Ascending aorta (tissue), 2 donors: ENCODE measurements around the gene RNF183. TPM values are rescaled to one million over a fixed set of nuclear protein-coding genes. Genes with fewer than 3 reads are reported as not detected.

Experiments
- DNase-seq, 2 donors: peaks; one replicate each; pipeline ENCODE4 v3.0.0-alpha.2; 2019; ENCODE audit warnings: low spot score in 2 of 2
- H3K27ac ChIP-seq, 2 donors: fragments of 200-600 bp; sonication (generic); one replicate each; pipeline ENCODE4 v1.5.1; 2016 to 2017; ENCODE audit warnings: mild to moderate bottlenecking in 1 of 2
- H3K27me3 ChIP-seq: fragments of 200-600 bp; sonication (generic); one replicate; pipeline ENCODE4 v1.5.1; 2017
- H3K36me3 ChIP-seq, 2 donors: fragments of 200-600 bp; sonication (generic); one replicate each; pipeline ENCODE4 v1.5.1; 2016
- H3K4me1 ChIP-seq, 2 donors: fragments of 200-600 bp; sonication (generic); one replicate each; pipeline ENCODE4 v1.5.1; 2016 to 2017; ENCODE audit warnings: mild to moderate bottlenecking in 1 of 2
- H3K4me3 ChIP-seq, 2 donors: fragments of 200-600 bp; sonication (generic); one replicate each; pipeline ENCODE4 v1.5.1; 2016 to 2017; ENCODE audit warnings: mild to moderate bottlenecking in 1 of 2
- H3K9me3 ChIP-seq, 2 donors: fragments of 200-600 bp; sonication (generic); one replicate each; pipeline ENCODE4 v1.5.1; 2016
- intact Hi-C: fragments of 100-400 bp; cut with DNase I; formaldehyde crosslinking; loops from one replicate; pipeline ENCODE4 v1.15.1; 2023
- total RNA-seq: library from RNA; depleted of rRNA; stranded (reverse); fragments of >200 nt; gene quantifications from one replicate; pipeline ENCODE4 v1.1.0, GENCODE V29; 2016
- TF ChIP-seq, protein P1 (sequence below), 3 experiments: fragments of 200-600 bp in 2 of 3; fragments of 450-650 bp in 1 of 3; sonication (generic) in 2 of 3; IDR thresholded peaks; one replicate each; pipeline ENCODE4 v1.5.1; 2016 to 2019; ENCODE audit warnings: antibody characterized with exemption in 3 of 3, mild to moderate bottlenecking in 1 of 3, moderate library complexity in 1 of 3

RNF183 gene
- total RNA-seq, 1 donor from 2014 or later = not detected

DNA sequence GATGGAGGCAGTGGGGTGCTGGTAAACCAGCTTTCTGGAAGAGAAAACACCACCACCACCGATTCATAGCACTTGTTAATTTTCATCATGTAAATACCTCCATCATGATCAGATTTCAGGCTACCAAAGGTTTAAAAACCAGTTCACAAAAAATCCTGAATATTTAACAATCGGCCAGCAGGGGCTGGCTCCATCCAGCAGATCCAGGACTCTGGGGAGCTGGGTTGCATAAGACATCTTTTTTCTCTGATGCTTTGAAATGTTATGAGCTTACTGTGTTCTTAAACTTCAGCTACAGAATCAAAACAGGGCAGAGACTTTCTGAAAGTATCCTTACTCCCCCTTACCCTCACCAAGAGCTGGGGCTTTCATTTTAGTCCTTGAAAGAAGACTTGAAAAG lies 14.6 kb upstream of the RNF183 start:
- intact Hi-C loops = no loop called here
- H3K27ac ChIP-seq = no peak overlapping the region
- no peaks in the 10 kb centered on the region for H3K36me3 ChIP-seq
- H3K27me3 ChIP-seq = no peaks in the 10 kb centered on the region
- H3K4me3 ChIP-seq = no peak overlapping the region
- peaks cover 0 to 14% of the 10 kb centered on the region in 2 donors for H3K4me1 ChIP-seq
- no peaks in the 10 kb centered on the region for H3K9me3 ChIP-seq
- DNase-seq = no peak
- TF ChIP-seq, protein P1, sequence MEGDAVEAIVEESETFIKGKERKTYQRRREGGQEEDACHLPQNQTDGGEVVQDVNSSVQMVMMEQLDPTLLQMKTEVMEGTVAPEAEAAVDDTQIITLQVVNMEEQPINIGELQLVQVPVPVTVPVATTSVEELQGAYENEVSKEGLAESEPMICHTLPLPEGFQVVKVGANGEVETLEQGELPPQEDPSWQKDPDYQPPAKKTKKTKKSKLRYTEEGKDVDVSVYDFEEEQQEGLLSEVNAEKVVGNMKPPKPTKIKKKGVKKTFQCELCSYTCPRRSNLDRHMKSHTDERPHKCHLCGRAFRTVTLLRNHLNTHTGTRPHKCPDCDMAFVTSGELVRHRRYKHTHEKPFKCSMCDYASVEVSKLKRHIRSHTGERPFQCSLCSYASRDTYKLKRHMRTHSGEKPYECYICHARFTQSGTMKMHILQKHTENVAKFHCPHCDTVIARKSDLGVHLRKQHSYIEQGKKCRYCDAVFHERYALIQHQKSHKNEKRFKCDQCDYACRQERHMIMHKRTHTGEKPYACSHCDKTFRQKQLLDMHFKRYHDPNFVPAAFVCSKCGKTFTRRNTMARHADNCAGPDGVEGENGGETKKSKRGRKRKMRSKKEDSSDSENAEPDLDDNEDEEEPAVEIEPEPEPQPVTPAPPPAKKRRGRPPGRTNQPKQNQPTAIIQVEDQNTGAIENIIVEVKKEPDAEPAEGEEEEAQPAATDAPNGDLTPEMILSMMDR (IDR thresholded peaks at IDR 0.05) = peak in 1 of 3 experiments; percentile 13

DNA sequence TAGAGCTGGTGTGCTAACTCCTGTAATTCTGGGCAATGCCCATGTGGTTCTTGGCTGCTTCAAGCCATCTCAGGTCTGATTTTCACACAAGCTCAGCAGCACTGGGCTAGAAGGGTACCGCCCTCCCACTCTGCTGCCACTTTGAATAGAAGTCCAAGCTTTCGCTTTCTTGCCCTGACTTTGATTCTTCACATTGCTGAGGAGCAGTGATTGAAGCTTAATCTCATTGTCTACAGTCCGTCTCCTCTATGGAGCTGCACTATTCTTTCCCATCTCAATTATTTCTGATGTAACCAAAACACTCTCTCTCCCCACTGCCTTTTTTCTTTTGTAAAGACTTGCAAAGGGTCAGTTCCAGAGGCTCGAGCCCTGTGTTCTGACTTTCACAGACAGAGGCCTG lies 12.9 kb upstream of the RNF183 start:
- peaks cover 0 to 14% of the 10 kb centered on the region in 2 donors for H3K4me1 ChIP-seq
- no peak for DNase-seq
- no peaks in the 10 kb centered on the region for H3K36me3 ChIP-seq
- peak overlapping the region; percentile 57 to 58 for H3K27ac ChIP-seq
- peak overlapping the region in 1 of 2 donors; percentile 23 for H3K4me3 ChIP-seq
- H3K9me3 ChIP-seq = no peaks in the 10 kb centered on the region
- intact Hi-C loops = no loop called here
- no peaks in the 10 kb centered on the region for H3K27me3 ChIP-seq
- TF ChIP-seq, protein P1 (IDR thresholded peaks at IDR 0.05) = no peak

GRCh38 chr9:113315231-113315630 lies 12.1 kb upstream of the RNF183 start:
- H3K27me3 ChIP-seq = no peaks in the 10 kb centered on the region
- peak overlapping the region; percentile 57 to 58 for H3K27ac ChIP-seq
- TF ChIP-seq, protein P1 (IDR thresholded peaks at IDR 0.05) = no peak
- intact Hi-C loops = no loop called here
- H3K36me3 ChIP-seq = no peaks in the 10 kb centered on the region
- no peaks in the 10 kb centered on the region for H3K9me3 ChIP-seq
- H3K4me3 ChIP-seq = no peak overlapping the region
- peaks cover 0 to 14% of the 10 kb centered on the region in 2 donors for H3K4me1 ChIP-seq
- no peak for DNase-seq

- Histone ChIP-seq H3K4me3 (no peak overlapping the region), H3K27ac (no peak overlapping the region), H3K36me3 (no peaks in the 10 kb centered on the region), H3K4me1 (peaks cover 0 to 14% of the 10 kb centered on the region in 2 donors), H3K9me3 (no peaks in the 10 kb centered on the region), H3K27me3 (no peaks in the 10 kb centered on the region)
- no peak for DNase-seq
- intact Hi-C loops = no loop called here
- TF ChIP-seq, protein P1 (IDR thresholded peaks at IDR 0.05) = no peak
Measured at GRCh38 chr9:113313261-113313660, 10.1 kb upstream of the RNF183 start.

DNA sequence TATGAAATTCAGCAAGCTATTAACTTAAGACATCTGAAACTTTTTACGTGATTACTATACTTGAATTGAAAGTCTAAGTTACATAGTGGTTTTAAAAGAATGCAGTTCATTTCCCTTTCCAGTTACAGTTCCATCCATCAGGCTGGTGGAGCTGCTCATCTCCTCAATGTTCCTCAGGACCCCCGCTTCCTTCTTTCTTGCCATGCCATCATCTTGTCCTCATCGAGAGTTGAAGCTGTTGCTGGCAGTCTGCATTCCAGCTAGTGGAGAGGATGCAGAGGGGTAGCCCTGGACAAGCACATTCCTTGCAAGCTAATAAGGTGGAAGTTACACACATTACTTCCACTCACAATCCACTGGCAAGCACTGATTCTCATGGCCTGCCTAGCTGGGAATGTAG lies 8.8 kb upstream of the RNF183 start:
- intact Hi-C loops = no loop called here
- no peaks in the 10 kb centered on the region for H3K9me3 ChIP-seq
- H3K4me1 ChIP-seq = peaks cover 0 to 5% of the 10 kb centered on the region in 2 donors
- H3K4me3 ChIP-seq = no peak overlapping the region
- H3K27ac ChIP-seq = no peak overlapping the region
- TF ChIP-seq, protein P1 (IDR thresholded peaks at IDR 0.05) = no peak
- no peak for DNase-seq
- no peaks in the 10 kb centered on the region for H3K27me3 ChIP-seq
- no peaks in the 10 kb centered on the region for H3K36me3 ChIP-seq

DNA sequence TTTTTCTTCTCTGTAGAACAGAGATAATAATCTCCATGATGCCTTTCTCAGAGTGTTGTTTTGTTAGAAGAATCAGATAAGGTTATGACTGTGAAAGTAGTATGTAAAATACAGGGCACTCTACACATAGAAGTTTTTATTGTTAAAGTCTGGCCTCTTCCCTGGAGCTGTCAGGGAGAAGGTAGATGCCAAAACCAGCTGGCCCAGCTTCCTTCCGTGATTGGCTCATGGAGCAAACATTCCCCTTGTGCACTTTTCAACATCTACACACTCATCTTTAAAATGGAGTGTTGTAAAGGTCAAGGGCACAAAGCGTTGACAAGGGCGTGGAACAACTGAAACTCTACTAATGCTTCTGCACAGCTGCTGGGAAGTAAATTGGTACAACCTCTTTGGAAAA lies 7.4 kb upstream of the RNF183 start:
- H3K27ac ChIP-seq = no peak overlapping the region
- intact Hi-C loops = no loop called here

More for the DNA sequence above, 7.4 kb upstream of the RNF183 start:
- no peak for DNase-seq
- Histone ChIP-seq H3K4me1 (no peaks in the 10 kb centered on the region), H3K4me3 (no peak overlapping the region), H3K36me3 (no peaks in the 10 kb centered on the region), H3K9me3 (no peaks in the 10 kb centered on the region), H3K27me3 (no peaks in the 10 kb centered on the region)
- TF ChIP-seq, protein P1 (IDR thresholded peaks at IDR 0.05) = no peak
